ENCODE results near the gene ATP6AP1.

Gene ATP6AP1

DNA sequence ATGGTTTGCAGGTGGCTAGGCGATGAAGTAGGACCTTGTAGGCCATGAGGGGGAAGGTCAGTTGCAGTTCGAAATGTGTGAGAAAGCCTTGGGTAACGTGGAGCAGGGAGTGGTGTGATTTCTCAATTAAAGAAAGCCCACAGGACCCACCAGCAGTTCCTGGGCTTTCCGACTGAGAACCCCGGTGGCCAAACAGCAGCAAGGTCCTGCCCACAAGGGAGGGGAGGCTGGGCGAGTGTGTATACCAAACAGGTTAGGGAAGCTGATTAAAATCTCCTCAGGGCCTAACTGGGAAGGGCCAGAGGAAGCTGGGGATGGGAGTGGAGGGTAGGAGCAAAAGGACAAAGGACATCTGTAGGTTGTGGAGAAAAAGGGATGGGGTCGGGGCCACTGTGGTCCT is 2.4 kb downstream of the ATP6AP1 start:
- no peak for DNase-seq

DNA sequence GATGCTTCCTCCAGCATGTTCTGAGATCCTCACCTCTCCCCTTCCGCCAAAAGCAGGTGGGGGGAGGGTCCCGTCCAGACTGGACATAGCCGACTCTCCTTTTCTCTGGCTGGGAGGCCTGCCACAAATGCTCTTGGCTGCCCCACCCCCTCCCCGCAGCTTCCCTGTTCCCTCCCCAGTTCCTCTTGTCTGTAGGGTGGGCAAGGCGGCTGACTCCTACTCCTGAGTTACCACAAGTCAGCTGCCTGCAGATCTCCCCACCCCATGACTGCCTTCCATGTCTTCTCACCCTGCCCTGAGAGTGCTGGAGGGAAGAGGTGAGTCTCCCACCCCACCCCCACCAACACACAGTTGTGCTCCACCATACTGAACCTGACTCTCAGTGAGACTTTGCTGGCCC is 2.9 kb downstream of the ATP6AP1 start:
- no peak for DNase-seq

DNA sequence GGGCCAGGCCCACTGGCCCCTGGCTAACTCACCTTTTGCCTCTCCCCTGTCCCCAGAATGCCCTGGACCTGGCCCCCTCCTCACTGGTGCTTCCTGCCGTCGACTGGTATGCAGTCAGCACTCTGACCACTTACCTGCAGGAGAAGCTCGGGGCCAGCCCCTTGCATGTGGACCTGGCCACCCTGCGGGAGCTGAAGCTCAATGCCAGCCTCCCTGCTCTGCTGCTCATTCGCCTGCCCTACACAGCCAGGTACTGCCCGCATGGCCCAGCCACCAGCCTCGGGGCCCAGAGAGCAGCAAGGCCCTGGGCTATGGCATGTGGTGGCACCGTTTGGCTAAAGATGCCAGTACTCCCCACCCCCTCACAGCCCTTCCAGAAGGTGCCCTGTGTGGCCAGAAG is 3.7 kb downstream of the ATP6AP1 start:
- DNase-seq: no peak

DNA sequence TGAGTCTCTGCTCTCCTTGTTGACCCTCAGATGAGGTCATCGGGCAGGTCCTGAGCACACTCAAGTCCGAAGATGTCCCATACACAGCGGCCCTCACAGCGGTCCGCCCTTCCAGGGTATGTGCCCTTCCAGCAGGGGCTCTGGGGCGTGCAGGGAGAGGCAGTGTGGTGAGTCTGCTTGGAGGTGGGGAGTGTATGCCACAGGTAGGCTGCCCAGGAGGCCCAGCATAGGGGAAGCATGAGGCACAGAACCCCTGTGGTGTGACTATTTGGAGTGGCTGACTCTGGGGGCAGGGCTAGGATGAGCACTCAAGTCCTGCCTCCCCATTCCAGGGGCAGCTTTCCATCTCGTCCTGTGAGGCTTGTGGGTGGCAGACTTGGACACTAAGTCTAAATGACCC is 5.1 kb downstream of the ATP6AP1 start:
- DNase-seq: no peak

DNA sequence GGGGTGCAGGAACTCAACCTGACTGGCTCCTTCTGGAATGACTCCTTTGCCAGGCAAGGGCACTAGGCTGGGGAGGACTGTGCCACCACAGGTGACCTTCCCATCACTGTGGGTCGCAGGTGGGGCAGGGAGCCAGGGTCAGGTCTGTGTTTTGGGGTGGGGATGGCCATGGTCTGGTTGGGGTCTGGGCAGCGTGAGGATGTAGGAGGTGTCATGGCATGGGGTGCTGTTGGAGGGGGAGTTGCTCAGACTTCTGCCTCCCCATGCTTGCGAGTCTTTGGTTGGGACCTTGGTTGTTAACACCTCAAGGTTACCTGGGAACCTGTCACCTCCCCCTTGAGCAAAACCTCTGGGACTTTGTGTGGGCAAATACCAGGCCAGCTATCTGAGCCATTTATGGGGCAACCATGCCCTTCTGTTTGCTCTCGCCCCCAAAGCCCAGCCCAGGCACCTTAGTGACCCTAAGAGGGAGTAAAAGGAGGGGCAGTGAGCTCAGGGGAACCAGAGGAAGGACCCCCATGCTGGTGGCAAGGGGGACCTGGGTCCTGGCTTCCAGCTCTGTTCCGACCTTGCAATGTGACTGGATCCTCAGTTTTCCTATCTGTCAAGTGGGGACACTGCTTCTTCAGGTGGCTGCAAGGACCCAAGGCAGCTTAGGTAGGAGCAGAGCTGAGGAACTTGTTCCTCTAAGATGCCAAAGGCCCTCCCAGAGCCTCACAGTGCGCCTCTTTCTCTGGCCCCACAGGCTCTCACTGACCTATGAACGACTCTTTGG is 6.1 kb downstream of the ATP6AP1 start:
- DNase-seq: no peak

DNA sequence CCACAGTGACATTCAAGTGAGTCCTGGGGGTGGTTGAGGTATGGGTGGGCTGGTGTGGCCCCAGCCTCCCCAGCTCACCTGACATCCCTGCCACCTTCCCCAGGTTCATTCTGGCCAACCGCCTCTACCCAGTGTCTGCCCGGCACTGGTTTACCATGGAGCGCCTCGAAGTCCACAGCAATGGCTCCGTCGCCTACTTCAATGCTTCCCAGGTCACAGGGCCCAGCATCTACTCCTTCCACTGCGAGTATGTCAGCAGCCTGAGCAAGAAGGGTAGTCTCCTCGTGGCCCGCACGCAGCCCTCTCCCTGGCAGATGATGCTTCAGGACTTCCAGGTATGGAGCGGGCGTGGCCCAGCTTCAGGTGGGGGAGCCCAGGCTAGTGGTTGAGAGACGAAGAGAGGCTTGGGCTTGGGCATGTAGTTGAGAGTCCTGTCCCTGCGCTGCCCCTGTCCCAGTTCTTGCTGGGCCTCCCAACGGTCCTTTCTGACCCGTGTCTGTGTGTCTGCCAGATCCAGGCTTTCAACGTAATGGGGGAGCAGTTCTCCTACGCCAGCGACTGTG is 6.8 kb downstream of the ATP6AP1 start:
- DNase-seq: no peak

DNA sequence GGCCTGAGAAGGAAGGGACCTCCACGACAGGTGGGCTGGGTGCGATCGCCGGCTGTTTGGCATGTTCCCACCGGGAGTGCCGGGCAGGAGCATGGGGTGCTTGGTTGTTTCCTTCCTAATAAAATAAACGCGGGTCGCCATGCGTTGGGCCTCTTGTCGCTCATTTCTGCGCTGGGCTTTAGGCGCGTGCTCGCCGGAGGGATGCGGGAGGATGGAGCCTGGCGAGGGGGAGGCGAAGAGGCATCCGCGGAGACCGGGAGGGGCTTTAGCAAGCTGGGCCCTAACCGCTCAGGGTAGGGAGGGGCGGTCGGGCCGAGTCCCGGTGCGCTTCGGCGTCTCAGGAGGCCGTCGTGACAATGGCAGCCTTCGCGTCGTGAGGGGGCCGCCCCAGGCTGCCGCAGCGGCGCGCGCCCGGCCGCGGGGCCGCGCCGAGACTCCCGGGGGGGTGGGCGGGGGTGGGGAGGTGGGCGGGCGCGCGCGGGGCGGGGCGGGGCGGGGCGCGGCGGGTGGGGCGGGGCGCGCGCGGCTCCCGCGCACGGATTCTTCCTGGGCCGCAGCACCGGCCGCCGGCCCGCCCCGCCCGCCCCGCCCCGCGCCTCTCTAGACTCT is 8.0 kb downstream of the ATP6AP1 start:
- peak; percentile 47 for DNase-seq

DNA sequence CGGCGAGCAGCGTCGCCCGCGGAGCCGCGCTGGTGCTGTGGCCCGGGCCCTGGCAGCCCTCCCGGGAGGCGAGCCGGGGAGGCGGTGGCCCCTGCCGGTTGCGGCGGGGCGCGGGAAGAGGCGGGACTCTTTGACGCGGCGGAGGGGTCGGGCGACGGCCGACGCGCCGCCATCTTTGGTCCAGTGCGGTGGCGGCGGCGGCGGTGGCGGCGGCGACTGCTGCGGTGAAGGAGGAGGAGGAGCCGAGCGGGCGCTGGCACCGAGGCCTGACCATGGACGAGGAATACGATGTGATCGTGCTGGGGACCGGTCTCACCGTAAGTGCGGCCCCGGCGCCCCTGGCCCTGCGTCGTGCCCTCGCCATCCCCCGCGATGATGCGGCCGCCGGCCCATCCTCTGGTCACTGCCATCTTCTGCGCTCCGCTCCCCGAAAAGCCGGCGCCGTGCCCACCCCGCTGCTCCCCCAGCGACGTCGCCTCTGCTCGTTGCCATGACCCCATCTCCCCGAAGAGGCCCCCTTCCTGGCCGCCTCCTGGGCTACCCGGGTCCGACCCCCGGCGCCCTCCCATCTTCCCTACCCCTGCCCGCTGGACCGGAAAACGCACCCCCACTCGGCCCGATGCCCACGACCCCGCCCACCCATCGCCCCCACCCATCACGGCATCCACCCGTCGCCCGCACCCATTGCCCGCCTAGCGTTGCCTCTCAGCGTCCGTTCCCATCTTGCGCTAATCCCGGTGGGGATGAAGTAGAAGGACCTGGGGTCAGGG is 8.7 kb downstream of the ATP6AP1 start, which contains the start of gene GDI1:
Gene GDI1, plus strand, starts transcription at position 172 of the 770 bp plus-strand sequence. Its CDS starts 101 bp downstream, at position 273.
- DNase-seq: peak; percentile 43

DNA sequence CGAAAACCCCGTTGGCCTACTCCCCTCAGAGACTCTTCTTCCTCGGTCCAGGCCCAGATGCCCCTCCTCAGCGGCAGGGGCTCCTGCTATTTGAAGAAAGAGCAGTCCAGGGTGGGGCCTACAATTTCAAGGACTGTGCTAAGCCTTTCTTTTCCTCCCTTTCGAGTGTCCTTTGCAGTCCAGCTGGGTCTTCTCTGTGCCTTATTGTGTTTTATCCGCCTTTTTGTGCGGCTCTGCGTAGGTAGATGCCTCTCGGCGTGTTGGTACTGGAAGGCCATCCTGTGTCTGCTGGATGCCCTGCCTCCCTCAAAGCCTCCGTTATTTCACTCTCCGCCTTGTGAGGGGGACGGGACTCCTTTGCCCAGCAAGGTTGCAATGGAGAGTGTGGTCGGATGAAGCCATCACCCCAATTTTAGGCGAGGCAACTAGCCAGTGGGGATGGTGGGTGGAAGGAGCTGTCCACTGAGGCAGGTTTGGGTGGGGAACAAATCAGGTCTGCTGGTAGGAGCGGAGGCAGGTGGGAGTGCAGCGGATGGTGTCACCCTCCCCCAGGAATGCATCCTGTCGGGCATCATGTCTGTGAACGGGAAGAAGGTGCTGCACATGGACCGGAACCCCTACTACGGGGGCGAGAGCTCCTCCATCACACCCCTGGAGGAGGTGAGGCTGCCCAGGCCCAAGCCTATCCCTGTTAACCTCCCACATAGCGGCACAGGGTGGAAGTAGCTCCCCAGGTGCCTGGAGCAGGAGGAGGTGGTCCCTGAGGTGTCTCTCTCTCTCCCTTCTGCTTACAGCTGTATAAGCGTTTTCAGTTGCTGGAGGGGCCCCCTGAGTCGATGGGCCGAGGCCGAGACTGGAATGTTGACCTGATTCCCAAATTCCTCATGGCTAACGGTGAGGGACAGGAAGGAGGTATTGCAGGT is 9.8 kb downstream of the ATP6AP1 start:
- DNase-seq: no peak

DNA sequence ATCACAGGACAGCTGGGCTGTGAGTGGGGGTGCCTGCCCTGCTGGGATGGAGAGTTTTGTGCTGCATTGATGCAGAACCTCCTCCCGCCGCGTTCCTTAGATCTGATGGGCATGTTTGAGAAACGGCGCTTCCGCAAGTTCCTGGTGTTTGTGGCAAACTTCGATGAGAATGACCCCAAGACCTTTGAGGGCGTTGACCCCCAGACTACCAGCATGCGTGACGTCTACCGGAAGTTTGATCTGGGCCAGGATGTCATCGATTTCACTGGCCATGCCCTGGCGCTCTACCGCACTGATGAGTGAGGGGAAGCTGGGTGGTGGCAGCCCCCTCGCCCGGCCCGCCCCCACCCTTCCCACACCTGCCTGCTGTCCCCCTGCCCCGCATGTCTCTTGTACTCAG is 11.4 kb downstream of the ATP6AP1 start:
- no peak for DNase-seq

DNA sequence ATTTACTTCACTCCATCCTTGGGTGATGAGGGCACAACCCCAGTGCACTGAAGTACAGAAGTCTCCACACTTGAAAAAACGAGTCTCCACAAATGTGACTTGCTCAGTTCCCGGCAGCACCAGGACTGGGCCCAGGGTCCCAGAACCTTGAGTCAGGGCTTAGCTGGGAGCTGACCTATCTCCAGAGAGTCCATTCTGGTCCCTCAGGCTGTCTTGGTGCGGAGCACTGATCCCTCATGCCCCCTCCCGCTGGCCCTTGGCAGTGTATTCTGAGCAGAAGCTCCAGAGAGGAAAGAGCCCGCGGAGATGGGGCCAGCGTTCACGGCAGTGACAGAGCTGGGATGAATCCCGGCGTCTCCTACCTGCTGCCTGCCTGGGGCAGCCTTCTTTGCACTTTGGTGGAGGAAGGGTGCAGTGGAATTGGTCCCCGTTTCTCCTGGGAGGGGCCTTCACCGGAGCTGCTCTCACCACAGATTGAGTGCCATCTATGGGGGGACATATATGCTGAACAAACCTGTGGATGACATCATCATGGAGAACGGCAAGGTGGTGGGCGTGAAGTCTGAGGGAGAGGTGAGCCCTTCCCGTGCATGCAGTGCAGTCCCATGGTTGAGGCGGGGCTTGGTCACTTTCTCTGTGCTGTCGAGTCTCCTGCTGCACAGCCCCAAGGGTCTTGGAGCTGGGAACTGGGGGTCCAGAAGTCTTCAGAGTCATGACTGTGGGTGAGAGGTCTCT is 12.3 kb downstream of the ATP6AP1 start:
- DNase-seq: no peak

DNA sequence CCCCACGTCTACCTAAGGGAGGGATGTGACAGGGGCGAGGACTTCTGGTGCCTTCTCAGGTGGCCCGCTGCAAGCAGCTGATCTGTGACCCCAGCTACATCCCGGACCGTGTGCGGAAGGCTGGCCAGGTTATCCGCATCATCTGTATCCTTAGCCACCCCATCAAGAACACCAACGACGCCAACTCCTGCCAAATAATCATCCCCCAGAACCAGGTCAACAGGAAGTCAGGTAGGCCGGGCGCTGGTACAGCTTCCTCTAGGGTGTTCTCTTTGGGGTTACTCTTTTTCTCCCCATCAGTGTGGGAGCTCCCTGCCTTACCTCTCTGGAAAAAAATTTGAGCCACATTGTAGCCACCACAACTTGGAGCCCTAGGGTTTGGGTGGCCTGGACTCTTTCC is 13.1 kb downstream of the ATP6AP1 start:
- DNase-seq: no peak

DNA sequence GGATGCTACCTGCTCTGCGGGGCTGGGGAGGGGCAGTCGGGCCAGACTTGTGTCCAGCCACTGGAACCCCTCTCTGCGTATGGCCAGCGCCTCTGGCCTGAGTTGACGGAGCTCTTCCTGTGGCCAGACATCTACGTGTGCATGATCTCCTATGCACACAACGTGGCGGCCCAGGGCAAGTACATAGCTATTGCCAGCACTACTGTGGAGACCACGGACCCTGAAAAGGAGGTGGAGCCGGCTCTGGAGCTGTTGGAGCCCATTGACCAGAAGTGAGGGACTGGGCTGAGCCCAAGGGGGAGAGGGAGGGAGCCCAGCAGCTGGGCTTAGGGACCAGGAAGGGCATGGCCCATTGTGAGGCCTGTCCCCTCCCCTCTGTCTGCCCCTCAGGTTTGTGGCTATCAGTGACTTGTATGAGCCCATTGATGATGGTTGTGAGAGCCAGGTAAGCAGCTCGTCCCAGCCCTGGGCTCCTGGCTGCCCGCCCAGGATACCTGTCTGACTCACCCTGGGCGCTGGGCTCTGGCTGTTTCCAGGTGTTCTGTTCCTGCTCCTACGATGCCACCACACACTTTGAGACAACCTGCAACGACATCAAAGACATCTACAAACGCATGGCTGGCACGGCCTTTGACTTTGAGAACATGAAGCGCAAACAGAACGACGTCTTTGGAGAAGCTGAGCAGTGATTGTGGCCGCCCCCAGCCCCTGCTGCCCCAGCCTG is 13.7 kb downstream of the ATP6AP1 start:
- no peak for DNase-seq

DNA sequence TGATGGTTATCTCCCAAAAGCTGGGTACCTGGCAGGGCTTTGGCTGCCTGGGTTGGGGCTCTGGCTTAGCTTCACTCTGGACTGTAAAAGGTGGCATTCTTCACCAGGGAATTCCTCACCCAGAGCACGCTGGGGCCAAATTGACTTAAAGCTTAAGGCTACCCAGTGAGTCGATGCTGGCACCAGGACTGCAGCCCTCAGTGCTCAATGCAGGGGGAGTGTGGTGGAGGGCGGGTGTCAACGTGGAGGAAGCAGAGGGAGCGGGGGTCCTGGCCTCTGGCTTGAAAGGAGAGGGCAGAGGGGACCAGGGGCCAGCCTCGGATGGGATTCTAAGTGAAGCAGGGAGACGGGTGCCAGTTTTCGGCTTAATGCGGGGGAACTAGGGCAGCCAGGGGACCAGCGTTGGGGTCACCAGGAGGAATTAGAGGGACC is 15.0 kb downstream of the ATP6AP1 start:
- no peak for DNase-seq

DNA sequence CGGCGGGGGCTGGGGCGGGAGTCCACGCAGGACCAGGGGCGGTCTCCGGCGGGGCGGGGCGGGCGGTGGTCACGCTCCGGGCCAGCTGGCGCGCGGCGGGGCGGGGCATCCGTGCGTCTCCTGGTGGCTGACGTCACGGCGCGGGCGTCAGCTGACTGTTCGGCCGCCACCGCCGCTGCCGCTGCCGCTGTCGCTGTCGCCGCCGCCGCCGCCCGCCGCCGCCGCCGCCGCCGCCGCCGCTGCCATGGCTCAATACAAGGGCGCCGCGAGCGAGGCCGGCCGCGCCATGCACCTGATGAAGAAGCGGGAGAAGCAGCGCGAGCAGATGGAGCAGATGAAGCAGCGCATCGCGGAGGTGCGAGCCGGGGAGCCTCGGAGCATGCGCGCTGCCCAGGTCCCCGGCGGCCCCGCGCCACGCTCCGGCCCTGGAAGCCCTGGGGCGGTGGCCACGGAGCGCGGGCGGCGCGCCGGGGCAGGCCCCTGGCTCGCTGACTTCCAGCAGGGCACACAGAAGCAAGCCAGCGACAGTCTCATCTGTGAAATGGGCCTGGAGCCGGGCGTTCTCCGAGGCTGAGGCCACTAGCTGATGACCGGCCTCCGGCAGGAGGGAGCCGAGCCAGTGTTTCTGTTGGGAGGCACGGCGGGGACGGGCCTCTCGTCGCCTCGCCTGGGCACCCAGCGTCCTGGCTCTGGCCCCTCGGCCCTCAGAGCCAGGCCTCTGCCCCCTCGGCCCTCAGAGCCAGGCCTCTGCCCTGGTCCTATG is 15.7 kb downstream of the ATP6AP1 start, which contains the start of gene FAM50A:
Gene FAM50A, plus strand, starts transcription at position 150 of the 763 bp plus-strand sequence. Its CDS starts 95 bp downstream, at position 245.
- peak; percentile 67 for DNase-seq

DNA sequence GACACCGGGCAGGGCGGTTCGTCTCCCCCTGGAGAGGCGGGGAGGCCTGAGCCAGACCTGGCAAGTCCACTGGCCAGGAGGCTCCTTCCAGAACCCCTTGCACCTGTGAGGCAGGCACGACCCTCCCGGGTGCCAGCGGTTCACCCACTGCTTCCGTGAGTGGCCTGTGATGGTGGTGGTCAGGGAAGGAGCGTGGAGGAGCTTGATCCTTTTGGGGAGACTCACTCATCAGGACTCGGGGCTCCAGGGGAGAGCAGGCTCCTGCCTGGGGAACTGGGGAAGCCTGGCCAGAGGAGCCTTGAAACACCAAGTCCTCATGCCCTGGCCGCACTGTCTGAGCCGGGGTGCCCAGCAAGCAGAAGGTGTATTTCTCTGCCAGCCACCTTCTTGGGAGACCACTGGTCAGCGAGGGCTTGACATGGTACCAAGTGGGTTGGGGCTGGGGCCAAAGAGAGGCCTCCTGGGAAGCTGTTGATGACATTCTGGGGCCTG is 16.3 kb downstream of the ATP6AP1 start:
- DNase-seq: no peak

DNA sequence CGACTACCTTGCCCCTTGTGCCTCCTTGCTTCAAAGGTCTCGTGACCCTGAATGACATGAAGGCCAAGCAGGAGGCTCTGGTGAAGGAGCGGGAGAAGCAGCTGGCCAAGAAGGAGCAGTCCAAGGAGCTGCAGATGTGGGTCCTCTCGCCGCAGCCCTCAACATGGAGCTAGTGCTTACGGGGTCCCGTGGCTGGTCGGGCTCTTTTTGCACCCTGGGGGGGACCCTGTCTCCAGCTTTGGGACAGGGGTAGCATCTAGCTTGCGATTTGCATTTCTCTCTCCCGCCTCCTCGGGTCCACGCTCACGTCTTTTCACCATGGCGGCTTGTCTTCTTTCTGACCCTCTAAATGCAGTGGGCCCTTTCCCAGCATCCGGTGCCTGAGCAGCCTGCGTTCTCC is 17.3 kb downstream of the ATP6AP1 start:
- DNase-seq: no peak

DNA sequence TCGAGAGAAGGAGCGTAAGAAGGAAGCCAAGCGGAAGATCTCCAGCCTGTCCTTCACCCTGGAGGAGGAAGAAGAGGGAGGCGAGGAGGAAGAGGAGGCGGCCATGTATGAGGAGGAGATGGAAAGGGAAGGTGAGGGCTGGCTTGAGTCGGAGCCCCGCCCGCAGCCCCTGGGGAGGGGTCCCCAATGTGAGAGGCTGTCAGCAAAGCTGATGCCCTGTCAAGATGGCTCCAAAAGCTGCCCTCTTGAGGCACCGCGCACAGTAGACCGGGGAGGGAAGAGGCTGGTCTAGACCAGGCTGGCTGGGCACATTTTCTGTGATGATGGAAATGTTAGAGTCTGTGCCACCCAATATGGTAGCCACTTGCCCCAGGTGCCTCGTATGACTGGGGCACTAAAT is 18.0 kb downstream of the ATP6AP1 start:
- no peak for DNase-seq

DNA sequence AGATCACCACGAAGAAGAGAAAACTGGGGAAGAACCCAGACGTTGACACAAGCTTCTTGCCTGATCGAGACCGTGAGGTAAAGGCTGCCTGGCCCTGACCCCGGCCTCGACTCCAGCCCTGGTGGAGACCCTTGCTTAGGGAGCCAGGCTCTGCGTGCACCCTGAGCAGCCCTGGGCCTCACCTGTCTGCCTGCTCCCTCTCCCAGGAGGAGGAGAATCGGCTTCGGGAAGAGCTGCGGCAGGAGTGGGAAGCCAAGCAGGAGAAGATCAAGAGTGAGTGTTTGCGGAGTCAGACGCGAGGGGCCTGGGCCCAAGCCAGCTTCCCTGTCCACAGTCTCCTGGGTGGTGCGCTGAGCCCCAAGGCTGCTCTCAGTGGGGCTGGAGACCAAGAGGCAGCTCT is 20.0 kb downstream of the ATP6AP1 start:
- no peak for DNase-seq

DNA sequence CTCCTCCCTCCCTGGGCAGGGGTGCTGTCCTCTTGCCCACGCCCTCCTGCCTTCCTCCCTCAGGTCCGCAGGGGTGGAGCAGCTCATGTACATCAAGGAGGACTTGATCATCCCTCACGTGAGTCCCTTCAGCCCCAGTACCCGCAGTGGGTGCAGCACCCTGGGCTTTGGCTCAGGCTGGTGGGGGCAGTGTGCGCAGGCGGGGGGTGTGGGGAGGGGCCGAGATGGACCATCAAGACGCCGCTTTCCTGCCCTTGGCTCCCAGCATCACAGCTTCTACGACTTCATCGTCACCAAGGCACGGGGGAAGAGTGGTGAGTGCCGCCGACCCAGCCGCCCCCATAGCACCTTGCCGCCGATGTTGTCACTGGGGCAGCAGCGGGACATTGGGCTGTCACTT is 21.1 kb downstream of the ATP6AP1 start:
- no peak for DNase-seq

All from stimulated activated naive CD4-positive, alpha-beta T cell treated with Interleukin-2 at 50 U/mL for 16 hours (primary cell).